Measurements from ENCODE around the gene CYTH4. TPM values are rescaled to one million over a fixed set of nuclear protein-coding genes. Genes with fewer than 3 reads are reported as not detected.

The CYTH4 gene
- total and polyA plus RNA-seq, 4 donors, result 1.9 to 9.9 (median 5.9) TPM

DNA sequence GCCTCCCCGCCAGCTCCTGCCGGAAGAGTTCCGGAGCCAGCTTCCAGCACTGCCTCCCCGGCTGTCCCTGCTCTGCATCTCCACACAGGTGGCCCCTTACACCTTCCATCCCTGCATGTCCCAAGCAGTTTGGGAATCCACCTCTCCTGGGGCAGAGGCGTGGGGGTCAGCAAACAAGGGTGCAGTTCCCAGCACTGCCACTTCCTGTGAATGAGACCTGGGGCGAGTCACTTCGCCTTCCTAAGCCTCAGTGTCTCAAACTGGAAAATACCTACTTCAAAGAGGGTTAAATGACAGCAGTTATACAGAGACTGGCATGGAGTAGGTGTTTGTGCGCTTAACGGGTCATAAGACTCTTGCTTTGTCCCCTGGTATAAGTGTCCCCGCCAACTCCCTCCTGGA lies 5.2 kb downstream of the CYTH4 start:
- Histone ChIP-seq H3K4me1 (ENCODE audit: control insufficient read depth in 4 of 4, insufficient read depth in 4 of 4, low read length in 3 of 4) (no peaks in the 10 kb centered on the region), H3K27ac (ENCODE audit: low read depth in 1 of 2, low read length in 2 of 2) (no peak overlapping the region), H3K9ac (ENCODE audit: low read depth in 1 of 2, low read length in 2 of 2) (no peak overlapping the region), H3K4me3 (ENCODE audit: low read depth in 1 of 3, low read length in 3 of 3) (no peak overlapping the region), H3K9me3 (ENCODE audit: control insufficient read depth in 4 of 4, low read length in 3 of 4) (no peaks in the 10 kb centered on the region), H3K36me3 (ENCODE audit: control insufficient read depth in 4 of 4, insufficient read depth in 3 of 4, low read depth in 1 of 4, low read length in 3 of 4) (no peaks in the 10 kb centered on the region), H3K27me3 (ENCODE audit: control insufficient read depth in 4 of 4, insufficient read depth in 4 of 4, low read length in 3 of 4) (no peaks in the 10 kb centered on the region)
- no peak for DNase-seq (ENCODE audit: low spot score)
- WGBS, result 68% methylated on average over 10 of the region's 10 CpGs
- no peak for TF ChIP-seq SP1 (IDR thresholded peaks at IDR 0.05)
- TF ChIP-seq, protein P1, sequence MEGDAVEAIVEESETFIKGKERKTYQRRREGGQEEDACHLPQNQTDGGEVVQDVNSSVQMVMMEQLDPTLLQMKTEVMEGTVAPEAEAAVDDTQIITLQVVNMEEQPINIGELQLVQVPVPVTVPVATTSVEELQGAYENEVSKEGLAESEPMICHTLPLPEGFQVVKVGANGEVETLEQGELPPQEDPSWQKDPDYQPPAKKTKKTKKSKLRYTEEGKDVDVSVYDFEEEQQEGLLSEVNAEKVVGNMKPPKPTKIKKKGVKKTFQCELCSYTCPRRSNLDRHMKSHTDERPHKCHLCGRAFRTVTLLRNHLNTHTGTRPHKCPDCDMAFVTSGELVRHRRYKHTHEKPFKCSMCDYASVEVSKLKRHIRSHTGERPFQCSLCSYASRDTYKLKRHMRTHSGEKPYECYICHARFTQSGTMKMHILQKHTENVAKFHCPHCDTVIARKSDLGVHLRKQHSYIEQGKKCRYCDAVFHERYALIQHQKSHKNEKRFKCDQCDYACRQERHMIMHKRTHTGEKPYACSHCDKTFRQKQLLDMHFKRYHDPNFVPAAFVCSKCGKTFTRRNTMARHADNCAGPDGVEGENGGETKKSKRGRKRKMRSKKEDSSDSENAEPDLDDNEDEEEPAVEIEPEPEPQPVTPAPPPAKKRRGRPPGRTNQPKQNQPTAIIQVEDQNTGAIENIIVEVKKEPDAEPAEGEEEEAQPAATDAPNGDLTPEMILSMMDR (IDR thresholded peaks at IDR 0.05; ENCODE audit: low read depth, low read length, missing input control), result no peak
- no peak for TF ChIP-seq RAD21 (IDR thresholded peaks at IDR 0.05)
- no peak for TF ChIP-seq YY1 (IDR thresholded peaks at IDR 0.05)
- TF ChIP-seq, protein P2, sequence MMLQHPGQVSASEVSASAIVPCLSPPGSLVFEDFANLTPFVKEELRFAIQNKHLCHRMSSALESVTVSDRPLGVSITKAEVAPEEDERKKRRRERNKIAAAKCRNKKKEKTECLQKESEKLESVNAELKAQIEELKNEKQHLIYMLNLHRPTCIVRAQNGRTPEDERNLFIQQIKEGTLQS (IDR thresholded peaks at IDR 0.05), result no peak
- TF ChIP-seq, protein P3, sequence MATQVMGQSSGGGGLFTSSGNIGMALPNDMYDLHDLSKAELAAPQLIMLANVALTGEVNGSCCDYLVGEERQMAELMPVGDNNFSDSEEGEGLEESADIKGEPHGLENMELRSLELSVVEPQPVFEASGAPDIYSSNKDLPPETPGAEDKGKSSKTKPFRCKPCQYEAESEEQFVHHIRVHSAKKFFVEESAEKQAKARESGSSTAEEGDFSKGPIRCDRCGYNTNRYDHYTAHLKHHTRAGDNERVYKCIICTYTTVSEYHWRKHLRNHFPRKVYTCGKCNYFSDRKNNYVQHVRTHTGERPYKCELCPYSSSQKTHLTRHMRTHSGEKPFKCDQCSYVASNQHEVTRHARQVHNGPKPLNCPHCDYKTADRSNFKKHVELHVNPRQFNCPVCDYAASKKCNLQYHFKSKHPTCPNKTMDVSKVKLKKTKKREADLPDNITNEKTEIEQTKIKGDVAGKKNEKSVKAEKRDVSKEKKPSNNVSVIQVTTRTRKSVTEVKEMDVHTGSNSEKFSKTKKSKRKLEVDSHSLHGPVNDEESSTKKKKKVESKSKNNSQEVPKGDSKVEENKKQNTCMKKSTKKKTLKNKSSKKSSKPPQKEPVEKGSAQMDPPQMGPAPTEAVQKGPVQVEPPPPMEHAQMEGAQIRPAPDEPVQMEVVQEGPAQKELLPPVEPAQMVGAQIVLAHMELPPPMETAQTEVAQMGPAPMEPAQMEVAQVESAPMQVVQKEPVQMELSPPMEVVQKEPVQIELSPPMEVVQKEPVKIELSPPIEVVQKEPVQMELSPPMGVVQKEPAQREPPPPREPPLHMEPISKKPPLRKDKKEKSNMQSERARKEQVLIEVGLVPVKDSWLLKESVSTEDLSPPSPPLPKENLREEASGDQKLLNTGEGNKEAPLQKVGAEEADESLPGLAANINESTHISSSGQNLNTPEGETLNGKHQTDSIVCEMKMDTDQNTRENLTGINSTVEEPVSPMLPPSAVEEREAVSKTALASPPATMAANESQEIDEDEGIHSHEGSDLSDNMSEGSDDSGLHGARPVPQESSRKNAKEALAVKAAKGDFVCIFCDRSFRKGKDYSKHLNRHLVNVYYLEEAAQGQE (IDR thresholded peaks at IDR 0.05), result no peak
- TF ChIP-seq TAF1 (conservative IDR thresholded peaks at IDR 0.05), result no peak
- TF ChIP-seq FOXA2 (IDR thresholded peaks at IDR 0.05), result no peak
- TF ChIP-seq GABPA (IDR thresholded peaks at IDR 0.05 in 1 of 2, conservative IDR thresholded peaks at IDR 0.05 in 1 of 2), result no peak
- TF ChIP-seq EGR1 (IDR thresholded peaks at IDR 0.05; ENCODE audit: low read depth in 2 of 2), result no peak
- no peak for TF ChIP-seq FOXA1 (IDR thresholded peaks at IDR 0.05)

DNA sequence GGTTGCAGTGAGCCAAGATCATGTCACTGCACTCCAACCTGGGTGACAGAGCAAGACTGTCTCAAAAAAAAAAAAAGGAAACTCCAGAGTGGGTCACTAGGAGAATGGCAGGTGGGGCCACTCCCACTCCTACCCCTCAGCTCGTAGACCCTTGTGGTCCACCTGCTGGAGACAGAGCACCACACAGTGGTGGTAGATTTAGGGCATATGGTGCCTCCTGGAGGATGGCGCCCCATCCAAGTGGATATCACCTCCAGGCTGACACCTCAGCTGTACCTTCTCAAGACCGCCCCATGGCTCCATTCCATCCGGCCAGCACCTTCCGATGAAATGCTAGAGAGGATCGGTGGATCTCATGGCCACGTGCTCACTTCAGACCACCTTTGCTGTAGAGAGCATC lies 6.2 kb downstream of the CYTH4 start:
- Histone ChIP-seq H3K36me3 (ENCODE audit: control insufficient read depth in 4 of 4, insufficient read depth in 3 of 4, low read depth in 1 of 4, low read length in 3 of 4) (peaks cover 0 to 4% (median 0%) of the 10 kb centered on the region in 4 donors), H3K27me3 (ENCODE audit: control insufficient read depth in 4 of 4, insufficient read depth in 4 of 4, low read length in 3 of 4) (peaks cover 0 to 4% (median 0%) of the 10 kb centered on the region in 4 donors), H3K9me3 (ENCODE audit: control insufficient read depth in 4 of 4, low read length in 3 of 4) (no peaks in the 10 kb centered on the region), H3K27ac (ENCODE audit: low read depth in 1 of 2, low read length in 2 of 2) (no peak overlapping the region), H3K4me3 (ENCODE audit: low read depth in 1 of 3, low read length in 3 of 3) (no peak overlapping the region), H3K9ac (ENCODE audit: low read depth in 1 of 2, low read length in 2 of 2) (no peak overlapping the region), H3K4me1 (ENCODE audit: control insufficient read depth in 4 of 4, insufficient read depth in 4 of 4, low read length in 3 of 4) (no peaks in the 10 kb centered on the region)
- DNase-seq (ENCODE audit: low spot score), result no peak
- WGBS, result 85% methylated on average over 7 of the region's 7 CpGs
- TF ChIP-seq HNF4G (IDR thresholded peaks at IDR 0.05) (no peak), YY1 (IDR thresholded peaks at IDR 0.05) (no peak), NR2F2 (IDR thresholded peaks at IDR 0.05) (no peak), RXRA (IDR thresholded peaks at IDR 0.05) (no peak), FOXA2 (IDR thresholded peaks at IDR 0.05) (no peak), SP1 (IDR thresholded peaks at IDR 0.05) (no peak), RAD21 (IDR thresholded peaks at IDR 0.05) (no peak), GABPA (IDR thresholded peaks at IDR 0.05 in 1 of 2, conservative IDR thresholded peaks at IDR 0.05 in 1 of 2) (no peak), TAF1 (conservative IDR thresholded peaks at IDR 0.05) (no peak), HNF4A (conservative IDR thresholded peaks at IDR 0.05) (no peak), JUND (IDR thresholded peaks at IDR 0.05) (no peak)
- TF ChIP-seq, protein P1 (IDR thresholded peaks at IDR 0.05; ENCODE audit: low read depth, low read length, missing input control), result no peak
- TF ChIP-seq, protein P4, sequence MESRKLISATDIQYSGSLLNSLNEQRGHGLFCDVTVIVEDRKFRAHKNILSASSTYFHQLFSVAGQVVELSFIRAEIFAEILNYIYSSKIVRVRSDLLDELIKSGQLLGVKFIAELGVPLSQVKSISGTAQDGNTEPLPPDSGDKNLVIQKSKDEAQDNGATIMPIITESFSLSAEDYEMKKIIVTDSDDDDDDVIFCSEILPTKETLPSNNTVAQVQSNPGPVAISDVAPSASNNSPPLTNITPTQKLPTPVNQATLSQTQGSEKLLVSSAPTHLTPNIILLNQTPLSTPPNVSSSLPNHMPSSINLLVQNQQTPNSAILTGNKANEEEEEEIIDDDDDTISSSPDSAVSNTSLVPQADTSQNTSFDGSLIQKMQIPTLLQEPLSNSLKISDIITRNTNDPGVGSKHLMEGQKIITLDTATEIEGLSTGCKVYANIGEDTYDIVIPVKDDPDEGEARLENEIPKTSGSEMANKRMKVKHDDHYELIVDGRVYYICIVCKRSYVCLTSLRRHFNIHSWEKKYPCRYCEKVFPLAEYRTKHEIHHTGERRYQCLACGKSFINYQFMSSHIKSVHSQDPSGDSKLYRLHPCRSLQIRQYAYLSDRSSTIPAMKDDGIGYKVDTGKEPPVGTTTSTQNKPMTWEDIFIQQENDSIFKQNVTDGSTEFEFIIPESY (IDR thresholded peaks at IDR 0.05), result no peak
